ENCODE data around the gene PUM2.
"Not testable (repeated sequence)": the region's sequence is repeated elsewhere in the genome, so short reads cannot be mapped to it uniquely, and the experiment has no call there.

DNA sequence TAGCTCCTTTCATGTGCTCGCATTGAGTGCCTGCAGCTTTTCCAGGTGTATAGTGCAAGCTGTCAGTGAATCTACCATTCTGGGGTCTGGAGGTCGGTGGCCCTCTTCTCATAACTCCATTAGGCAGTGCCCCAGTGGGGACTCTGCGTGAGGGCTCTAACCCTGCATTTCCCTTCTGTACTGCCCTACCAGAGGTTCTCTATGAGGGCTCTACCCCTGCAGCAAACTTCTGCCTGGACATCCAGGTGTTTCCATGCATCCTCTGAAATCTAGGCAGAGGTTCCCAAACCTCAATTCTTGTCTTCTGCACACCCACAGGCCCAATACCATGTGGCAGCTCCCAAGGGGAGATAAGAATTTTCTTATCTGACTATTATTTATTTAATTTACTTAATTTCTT is 17.3 kb upstream of the PUM2 start:
- TF ChIP-seq POLR2A (IDR thresholded peaks at IDR 0.05; ENCODE audit: low read depth, low read length); POLR2AphosphoS5 (IDR thresholded peaks at IDR 0.05; ENCODE audit: low read depth, low read length); TAF1 (IDR thresholded peaks at IDR 0.05; ENCODE audit: low read depth, low read length); SPI1 (IDR thresholded peaks at IDR 0.05; ENCODE audit: low read depth, low read length); PAX5 (IDR thresholded peaks at IDR 0.05; ENCODE audit: insufficient read depth, low read length, severe bottlenecking); POU2F2 (IDR thresholded peaks at IDR 0.05; ENCODE audit: low read depth, low read length): not testable (repeated sequence)
